ENCODE data around the gene ANKRD9.
"Not testable (repeated sequence)": the region's sequence is repeated elsewhere in the genome, so short reads cannot be mapped to it uniquely, and the experiment has no call there.

The ANKRD9 gene

GRCh38 chr14:102509746-102510615 lies at the start of gene ANKRD9:
TSS of gene ANKRD9 (minus strand) at chr14:102509776. CDS start at chr14:102507889, 1,887 bp downstream.
- peaks cover 0 to 6% of the 10 kb centered on the region in 2 donors for H3K36me3 ChIP-seq (ENCODE audit: control insufficient read depth in 1 of 2, insufficient read depth in 2 of 2, low read length in 2 of 2)
- peak within 1 kb of the TSS; percentile 90 for H3K27ac ChIP-seq (ENCODE audit: low read length)
- H3K9me3 ChIP-seq (ENCODE audit: control insufficient read depth in 1 of 2, low read length in 2 of 2): no peaks in the 10 kb centered on the region
- peak within 1 kb of the TSS; percentile 60 to 82 for H3K4me3 ChIP-seq (ENCODE audit: low read depth in 1 of 2, low read length in 2 of 2)
- no peaks in the 10 kb centered on the region for H3K27me3 ChIP-seq (ENCODE audit: low read depth, low read length)
- peaks cover 0 to 17% of the 10 kb centered on the region in 2 donors for H3K4me1 ChIP-seq (ENCODE audit: control insufficient read depth in 1 of 2, insufficient read depth in 2 of 2, low read length in 2 of 2)

GRCh38 chr14:102558556-102558955 lies 49.0 kb upstream of the ANKRD9 start:
- H3K27me3 ChIP-seq (ENCODE audit: low read depth, low read length): no peaks in the 10 kb centered on the region
- peaks cover 0 to 4% of the 10 kb centered on the region in 2 donors for H3K4me1 ChIP-seq (ENCODE audit: control insufficient read depth in 1 of 2, insufficient read depth in 2 of 2, low read length in 2 of 2)
- H3K4me3 ChIP-seq (ENCODE audit: low read depth in 1 of 2, low read length in 2 of 2): no peak overlapping the region
- H3K9me3 ChIP-seq (ENCODE audit: control insufficient read depth in 1 of 2, low read length in 2 of 2): no peaks in the 10 kb centered on the region
- H3K27ac ChIP-seq (ENCODE audit: low read length): no peak overlapping the region
- H3K36me3 ChIP-seq (ENCODE audit: control insufficient read depth in 1 of 2, insufficient read depth in 2 of 2, low read length in 2 of 2): no peaks in the 10 kb centered on the region

- H3K9me3 ChIP-seq (ENCODE audit: control insufficient read depth in 1 of 2, low read length in 2 of 2): no peaks in the 10 kb centered on the region
- H3K27me3 ChIP-seq (ENCODE audit: low read depth, low read length): no peaks in the 10 kb centered on the region
- H3K27ac ChIP-seq (ENCODE audit: low read length): no peak overlapping the region
- H3K4me1 ChIP-seq (ENCODE audit: control insufficient read depth in 1 of 2, insufficient read depth in 2 of 2, low read length in 2 of 2): peaks cover 0 to 4% of the 10 kb centered on the region in 2 donors
- H3K4me3 ChIP-seq (ENCODE audit: low read depth in 1 of 2, low read length in 2 of 2): no peak overlapping the region
- no peaks in the 10 kb centered on the region for H3K36me3 ChIP-seq (ENCODE audit: control insufficient read depth in 1 of 2, insufficient read depth in 2 of 2, low read length in 2 of 2)
These were observed 48.1 kb upstream of the ANKRD9 start for GRCh38 chr14:102557434-102558226.

GRCh38 chr14:102556098-102556677 lies 46.6 kb upstream of the ANKRD9 start:
- no peak overlapping the region for H3K27ac ChIP-seq (ENCODE audit: low read length)
- no peak overlapping the region for H3K4me3 ChIP-seq (ENCODE audit: low read depth in 1 of 2, low read length in 2 of 2)
- no peaks in the 10 kb centered on the region for H3K27me3 ChIP-seq (ENCODE audit: low read depth, low read length)
- H3K9me3 ChIP-seq (ENCODE audit: control insufficient read depth in 1 of 2, low read length in 2 of 2): no peaks in the 10 kb centered on the region
- peaks cover 0 to 4% of the 10 kb centered on the region in 2 donors for H3K4me1 ChIP-seq (ENCODE audit: control insufficient read depth in 1 of 2, insufficient read depth in 2 of 2, low read length in 2 of 2)
- H3K36me3 ChIP-seq (ENCODE audit: control insufficient read depth in 1 of 2, insufficient read depth in 2 of 2, low read length in 2 of 2): no peaks in the 10 kb centered on the region

GRCh38 chr14:102554821-102555819 lies 45.5 kb upstream of the ANKRD9 start:
- H3K4me3 ChIP-seq (ENCODE audit: low read depth in 1 of 2, low read length in 2 of 2): peak overlapping the region; percentile 50 to 85
- H3K4me1 ChIP-seq (ENCODE audit: control insufficient read depth in 1 of 2, insufficient read depth in 2 of 2, low read length in 2 of 2): peaks cover 0 to 4% of the 10 kb centered on the region in 2 donors
- H3K9me3 ChIP-seq (ENCODE audit: control insufficient read depth in 1 of 2, low read length in 2 of 2): no peaks in the 10 kb centered on the region
- peak overlapping the region; percentile 60 for H3K27ac ChIP-seq (ENCODE audit: low read length)
- no peaks in the 10 kb centered on the region for H3K36me3 ChIP-seq (ENCODE audit: control insufficient read depth in 1 of 2, insufficient read depth in 2 of 2, low read length in 2 of 2)
- no peaks in the 10 kb centered on the region for H3K27me3 ChIP-seq (ENCODE audit: low read depth, low read length)

- Histone ChIP-seq H3K4me3 (ENCODE audit: low read depth in 1 of 2, low read length in 2 of 2) (no peak overlapping the region), H3K4me1 (ENCODE audit: control insufficient read depth in 1 of 2, insufficient read depth in 2 of 2, low read length in 2 of 2) (peaks cover 0 to 4% of the 10 kb centered on the region in 2 donors), H3K27me3 (ENCODE audit: low read depth, low read length) (no peaks in the 10 kb centered on the region), H3K36me3 (ENCODE audit: control insufficient read depth in 1 of 2, insufficient read depth in 2 of 2, low read length in 2 of 2) (no peaks in the 10 kb centered on the region), H3K9me3 (ENCODE audit: control insufficient read depth in 1 of 2, low read length in 2 of 2) (no peaks in the 10 kb centered on the region), H3K27ac (ENCODE audit: low read length) (no peak overlapping the region)
These were observed 42.6 kb upstream of the ANKRD9 start for GRCh38 chr14:102551995-102552705.

GRCh38 chr14:102550927-102551401 lies 41.4 kb upstream of the ANKRD9 start:
- H3K9me3 ChIP-seq (ENCODE audit: control insufficient read depth in 1 of 2, low read length in 2 of 2); H3K36me3 ChIP-seq (ENCODE audit: control insufficient read depth in 1 of 2, insufficient read depth in 2 of 2, low read length in 2 of 2); H3K4me1 ChIP-seq (ENCODE audit: control insufficient read depth in 1 of 2, insufficient read depth in 2 of 2, low read length in 2 of 2): not testable (repeated sequence)

GRCh38 chr14:102548616-102549240 lies 39.2 kb upstream of the ANKRD9 start:
- H3K27ac ChIP-seq (ENCODE audit: low read length): no peak overlapping the region
- peaks cover 5% of the 10 kb centered on the region for H3K27me3 ChIP-seq (ENCODE audit: low read depth, low read length)
- H3K4me1 ChIP-seq (ENCODE audit: control insufficient read depth in 1 of 2, insufficient read depth in 2 of 2, low read length in 2 of 2): peaks cover 0 to 19% of the 10 kb centered on the region in 2 donors
- H3K9me3 ChIP-seq (ENCODE audit: control insufficient read depth in 1 of 2, low read length in 2 of 2): no peaks in the 10 kb centered on the region
- H3K4me3 ChIP-seq (ENCODE audit: low read depth in 1 of 2, low read length in 2 of 2): no peak overlapping the region
- no peaks in the 10 kb centered on the region for H3K36me3 ChIP-seq (ENCODE audit: control insufficient read depth in 1 of 2, insufficient read depth in 2 of 2, low read length in 2 of 2)

More at GRCh38 chr14:102550927-102551401, 41.4 kb upstream of the ANKRD9 start:
- not testable (repeated sequence) for H3K27ac ChIP-seq (ENCODE audit: low read length); H3K4me3 ChIP-seq (ENCODE audit: low read depth in 1 of 2, low read length in 2 of 2); H3K27me3 ChIP-seq (ENCODE audit: low read depth, low read length)

- no peaks in the 10 kb centered on the region for H3K9me3 ChIP-seq (ENCODE audit: control insufficient read depth in 1 of 2, low read length in 2 of 2)
- H3K4me1 ChIP-seq (ENCODE audit: control insufficient read depth in 1 of 2, insufficient read depth in 2 of 2, low read length in 2 of 2): peaks cover 0 to 19% of the 10 kb centered on the region in 2 donors
- peaks cover 5% of the 10 kb centered on the region for H3K27me3 ChIP-seq (ENCODE audit: low read depth, low read length)
- H3K4me3 ChIP-seq (ENCODE audit: low read depth in 1 of 2, low read length in 2 of 2): peak overlapping the region; percentile 21 to 45
- H3K27ac ChIP-seq (ENCODE audit: low read length): peak overlapping the region; percentile 71
- H3K36me3 ChIP-seq (ENCODE audit: control insufficient read depth in 1 of 2, insufficient read depth in 2 of 2, low read length in 2 of 2): no peaks in the 10 kb centered on the region
These were observed 36.1 kb upstream of the ANKRD9 start for GRCh38 chr14:102545461-102546265.
